GM12878 (cell line): ENCODE data around the gene SYNPO2L. TPM values are rescaled to one million over a fixed set of nuclear protein-coding genes. Genes with fewer than 3 reads are reported as not detected.
A peak's percentile ranks its signal among the peaks of the same experiment; 100 is the strongest.

ENCODE experiments used
- ATAC-seq: fragments of 200-7000 bp; cut with Tn5 transposase; 3 replicates; pipeline ENCODE4 v1.9.1; 2020; ENCODE audit warnings: mild to moderate bottlenecking, moderate library complexity
- BruUV-seq: library from RNA; stranded (reverse); fragments of 400-500 nt; replicated peaks from 2 replicates; lab custom pipeline; 2021; lab: Mats Ljungman, UMichigan
- CTCF ChIA-PET: fragments of 300-600 bp; sonication (Branson Sonifier 250); formaldehyde crosslinking; extraction: SDS; loops from one replicate; lab custom pipeline; 2021; ENCODE audit warnings: inconsistent platforms; lab: Yijun Ruan, JAX
- POLR2A ChIA-PET: fragments of 350-600 bp; formaldehyde crosslinking; extraction: SDS; loops from one replicate; lab custom pipeline; 2021; ENCODE audit warnings: inconsistent platforms; lab: Charles Lee
- RAD21 ChIA-PET: fragments of 300-600 bp; sonication (Branson Sonifier 250); formaldehyde crosslinking; loops from one replicate; lab custom pipeline; 2023; ENCODE audit warnings: antibody characterized with exemption; ENCODE audit not compliant: unreplicated experiment; lab: Charles Lee
- SMC1A ChIA-PET: fragments of 300-600 bp; sonication (Branson Sonifier 250); formaldehyde crosslinking; loops from one replicate; lab custom pipeline; 2023; ENCODE audit not compliant: unreplicated experiment, uncharacterized antibody; lab: Charles Lee
- DNase-seq: peaks from one replicate; pipeline ENCODE4 v3.0.0-alpha.2; 2011; ENCODE audit warnings: low read depth, low spot score
- FAIRE-seq: peaks from 3 replicates; lab custom pipeline; 2011; peaks lifted over from hg19 to GRCh38; lab: Jason Lieb, UNC
- H2AFZ ChIP-seq: 2 replicates; pipeline ENCODE4 v1.6.0; 2011; ENCODE audit warnings: low read depth, low read length, control low read depth; ENCODE audit not compliant: control insufficient read depth
- H3K27ac ChIP-seq: 2 replicates; pipeline ENCODE4 v1.5.1; 2011; ENCODE audit warnings: control low read depth; ENCODE audit not compliant: control insufficient read depth, insufficient read depth
- H3K27me3 ChIP-seq, 2 experiments: replicated peaks in 1 of 2; 2 replicates each; pipeline versions ENCODE4 v1.6.0 to v1.6.1; 2011; ENCODE audit warnings: low read length in 1 of 2; ENCODE audit not compliant: control insufficient read depth in 2 of 2, insufficient read depth in 2 of 2
- H3K36me3 ChIP-seq, 2 experiments: 2 replicates each; pipeline ENCODE4 v1.5.1; 2011; ENCODE audit warnings: low read length in 1 of 2; ENCODE audit not compliant: control insufficient read depth in 2 of 2, insufficient read depth in 2 of 2
- H3K4me1 ChIP-seq: 2 replicates; pipeline ENCODE4 v1.6.1; 2011; ENCODE audit warnings: mild to moderate bottlenecking, low read length, moderate library complexity, mixed read lengths; ENCODE audit not compliant: control insufficient read depth, insufficient read depth
- H3K4me2 ChIP-seq: 2 replicates; pipeline ENCODE4 v1.6.0; 2011; ENCODE audit warnings: control low read depth; ENCODE audit not compliant: control insufficient read depth, insufficient read depth
- H3K4me3 ChIP-seq: fragments of 200-600 bp; sonication (generic); 2 replicates; pipeline ENCODE4 v1.5.1; 2016
- H3K79me2 ChIP-seq: 2 replicates; pipeline ENCODE4 v1.6.0; 2011; ENCODE audit warnings: low read length; ENCODE audit not compliant: control insufficient read depth, insufficient read depth
- H3K9ac ChIP-seq: 2 replicates; pipeline ENCODE4 v1.8.0; 2011; ENCODE audit warnings: low read length, control low read depth, mixed read lengths; ENCODE audit not compliant: control insufficient read depth, insufficient read depth
- H3K9me3 ChIP-seq: replicated peaks from 3 replicates; pipeline ENCODE4 v1.5.1; 2011; ENCODE audit warnings: mild to moderate bottlenecking, low read length; ENCODE audit not compliant: control insufficient read depth, insufficient read depth
- H4K20me1 ChIP-seq: 2 replicates; pipeline ENCODE4 v1.6.0; 2011; ENCODE audit not compliant: control insufficient read depth, insufficient read depth
- CEBPB ChIP-seq, 2 experiments: fragments of 150-350 bp in 1 of 2; IDR thresholded peaks; 2 replicates each; pipeline ENCODE4 v1.6.1; 2012 to 2014; ENCODE audit warnings: low read depth in 2 of 2, low read length in 2 of 2, borderline replicate concordance in 1 of 2, inconsistent platforms in 1 of 2
- CREB1 ChIP-seq: IDR thresholded peaks from 2 replicates; pipeline ENCODE4 v1.6.1; 2012; ENCODE audit warnings: low read depth, mild to moderate bottlenecking, inconsistent platforms
- JUND ChIP-seq: IDR thresholded peaks from 2 replicates; pipeline ENCODE4 v1.6.1; 2012; ENCODE audit warnings: low read depth, mild to moderate bottlenecking, low read length, improper control_type of control experiment, moderate library complexity
- KAT2A ChIP-seq: conservative IDR thresholded peaks from 2 replicates; pipeline ENCODE4 v1.6.1; 2011; ENCODE audit warnings: low read depth, low read length; ENCODE audit not compliant: control insufficient read depth
- NFXL1 ChIP-seq: fragments of 450-650 bp; IDR thresholded peaks from 2 replicates; pipeline ENCODE4 v1.6.1; 2017; ENCODE audit warnings: antibody characterized with exemption, mild to moderate bottlenecking, borderline replicate concordance
- RB1 ChIP-seq: fragments of 450-650 bp; formaldehyde crosslinking; IDR thresholded peaks from 2 replicates; pipeline ENCODE4 v1.6.1; 2017; ENCODE audit warnings: mild to moderate bottlenecking, borderline replicate concordance
- REST ChIP-seq: IDR thresholded peaks from 2 replicates; pipeline ENCODE4 v1.6.1; 2012; ENCODE audit warnings: mild to moderate bottlenecking, low read depth, low read length
- SIN3A ChIP-seq: IDR thresholded peaks from 2 replicates; pipeline ENCODE4 v1.6.1; 2012; ENCODE audit warnings: low read depth, low read length, improper control_type of control experiment
- SMARCA5 ChIP-seq: fragments of 450-650 bp; IDR thresholded peaks from 2 replicates; pipeline ENCODE4 v1.6.1; 2017; ENCODE audit warnings: mild to moderate bottlenecking
- TAF1 ChIP-seq: IDR thresholded peaks from 2 replicates; pipeline ENCODE4 v1.6.1; 2011; ENCODE audit warnings: mild to moderate bottlenecking, low read depth, low read length, borderline replicate concordance
- TARDBP ChIP-seq: IDR thresholded peaks from 2 replicates; pipeline ENCODE4 v1.6.1; 2016; ENCODE audit warnings: borderline replicate concordance
- TCF3 ChIP-seq: IDR thresholded peaks from 2 replicates; pipeline ENCODE4 v1.6.1; 2012; ENCODE audit warnings: low read depth, mild to moderate bottlenecking, low read length, borderline replicate concordance; ENCODE audit not compliant: insufficient read depth
- ZBTB33 ChIP-seq: fragments of 450-650 bp; IDR thresholded peaks from 2 replicates; pipeline ENCODE4 v1.6.1; 2017; ENCODE audit warnings: mild to moderate bottlenecking
- ZNF217 ChIP-seq: fragments of 450-650 bp; IDR thresholded peaks from 2 replicates; pipeline ENCODE4 v1.6.1; 2017; ENCODE audit warnings: antibody characterized with exemption, mild to moderate bottlenecking
- WGBS: methylation state at CpG from one replicate; pipeline ENCODE4 v1.1.6; 2016; ENCODE audit warnings: low lambda C conversion rate; ENCODE audit not compliant: insufficient replicate concordance, insufficient coverage; ENCODE audit errors: missing lambda C conversion rate; 5-methylcytosine and 5-hydroxymethylcytosine counted together
- in situ Hi-C: fragments of 300-500 bp; cut with MboI; formaldehyde crosslinking; loops from 9 replicates; pipeline ENCODE4 v1.14.3; 2018; ENCODE audit warnings: mixed read lengths
- intact Hi-C: fragments of 100-400 bp; cut with micrococcal nuclease; formaldehyde crosslinking; loops from one replicate; pipeline ENCODE4 v1.14.2; 2022; ENCODE audit not compliant: unreplicated experiment
- polyA plus RNA-seq, 11 experiments: library from polyadenylated mRNA; depleted of rRNA in 4 of 11; unstranded in 6 of 11; stranded (reverse) in 5 of 11; fragments of >200 nt; fragmentation: Nextera tagmentation in 4 of 11; fragmentation: Illumina TruSeq in 1 of 11; extraction: Ambion mirVana in 4 of 11; extraction: Trizol in 1 of 11; gene quantifications; 1 replicate in 1 of 11; 2 replicates in 10 of 11; pipeline versions ENCODE4 v1.2.1 to v1.2.3, GENCODE V29; 2011 to 2016; ENCODE audit warnings: inconsistent platforms in 2 of 11, missing spikeins in 2 of 11, low read depth in 1 of 11
- total RNA-seq, 4 experiments: library from RNA; depleted of rRNA in 3 of 4; stranded (reverse); fragments of >200 nt in 3 of 4; fragmentation: Illumina TruSeq in 1 of 4; extraction: Trizol in 1 of 4; gene quantifications; 2 replicates each; pipeline versions ENCODE4 v1.2.1 to v1.2.3, GENCODE V29; 2013 to 2021

Gene SYNPO2L
- total and polyA plus RNA-seq, 10 of the 15 experiments (the other 5 are each of a cell fraction or from before 2014, with no cell fraction given) = 0.01 to 2.3 (median 0.59) TPM

- ChIA-PET CTCF (interaction anchor here (1.2 to 2.0 kb wide), 4 partner anchors 108 to 228 kb away, joined by 4 to 8 read pairs (median 4); no protein-coding TSS in a partner anchor), SMC1A (interaction anchor here (0.7 to 4.8 kb wide), 18 partner anchors 11 to 461 kb away, joined by 3 to 23 read pairs (median 3); partner anchors contain the start of genes CHCHD1, SEC24C and USP54), RAD21 (interaction anchor here (0.7 to 3.5 kb wide), 16 partner anchors 67 to 238 kb away, joined by 3 to 13 read pairs (median 3); partner anchors contain the start of gene SEC24C), POLR2A (interaction anchor here (0.6 to 1.7 kb wide), 9 partner anchors 8 to 555 kb away, joined by 3 to 6 read pairs (median 3); no protein-coding TSS in a partner anchor)
- ATAC-seq (peak; percentile 70), DNase-seq (peak; percentile 65), FAIRE-seq (peak; percentile 74)
- Histone ChIP-seq H3K27ac (peak overlapping the region; percentile 77), H3K9me3 (no peaks in the 10 kb centered on the region), H4K20me1 (no peaks in the 10 kb centered on the region), H3K4me3 (no peak overlapping the region), H3K79me2 (no peaks in the 10 kb centered on the region), H3K27me3 (no peaks in the 10 kb centered on the region), H3K9ac (peak overlapping the region; percentile 34; the same call in 1 of the 2 replicates), H2AFZ (peak overlapping the region; percentile 61), H3K36me3 (no peaks in the 10 kb centered on the region), H3K4me1 (peaks cover 25% of the 10 kb centered on the region), H3K4me2 (peak overlapping the region; percentile 62)
- intact Hi-C loops (loop anchor here (10.0 kb wide), 1 partner anchor 134 kb away; the partner anchor contains the start of genes CHCHD1 and ZSWIM8), in situ Hi-C loops (no loop called here)
- BruUV-seq = no TSS peak
- 25% methylated on average over 5 of the region's 5 CpGs for WGBS
- TF ChIP-seq SIN3A (no peak), KAT2A (no peak), TCF3 (no peak), TARDBP (no peak), RB1 (no peak), ZNF217 (no peak), ZBTB33 (no peak), CEBPB (IDR thresholded peaks at IDR 0.05; ENCODE audit: borderline replicate concordance in 1 of 2, low read depth in 2 of 2, low read length in 2 of 2) (no peak), REST (no peak), CREB1 (no peak; the same call in 1 of the 2 replicates), JUND (no peak), TAF1 (no peak), SMARCA5 (no peak), NFXL1 (no peak)
Observed at GRCh38 chr10:73650537-73651331, 5.1 kb downstream of the SYNPO2L start.
